ENCODE results near the gene MAPK10. TPM values are rescaled to one million over a fixed set of nuclear protein-coding genes. Genes with fewer than 3 reads are reported as not detected.
"Not testable (repeated sequence)": the region's sequence is repeated elsewhere in the genome, so short reads cannot be mapped to it uniquely, and the experiment has no call there.

Gene MAPK10
- polyA plus RNA-seq, 1 donor = 18.9 TPM

DNA sequence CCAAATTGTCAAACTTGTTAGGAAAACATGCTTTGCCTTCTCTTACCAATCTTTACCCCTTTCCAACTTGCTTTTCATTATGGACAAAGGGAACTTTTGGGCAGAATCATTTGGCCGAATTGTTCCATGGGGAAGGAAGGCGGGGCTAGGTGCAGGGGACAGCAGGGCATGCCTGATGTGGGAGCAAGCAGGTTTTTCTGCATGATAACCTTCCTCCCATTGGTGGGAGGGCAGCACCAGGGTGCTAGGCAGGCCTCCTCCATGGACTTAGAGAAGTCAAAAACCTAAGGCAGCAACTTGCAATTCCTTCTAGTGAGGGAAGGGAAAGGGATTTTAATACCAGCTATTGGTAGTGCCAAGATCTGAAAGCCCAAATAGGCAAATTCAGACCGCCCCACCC is 260.5 kb downstream of the MAPK10 start:
- Histone ChIP-seq H3K27me3 (ENCODE audit: control insufficient read depth, insufficient read depth, low read length) (no peaks in the 10 kb centered on the region), H3K4me3 (ENCODE audit: low read length) (no peak overlapping the region), H3K9me3 (ENCODE audit: control insufficient read depth, low read depth, low read length) (no peaks in the 10 kb centered on the region), H3K36me3 (ENCODE audit: control insufficient read depth, insufficient read depth, low read length) (no peaks in the 10 kb centered on the region), H3K4me1 (ENCODE audit: control insufficient read depth, insufficient read depth, low read length) (no peaks in the 10 kb centered on the region), H3K27ac (ENCODE audit: low read length) (no peak overlapping the region)
- WGBS (ENCODE audit: insufficient coverage, low lambda C conversion rate) = no CpG with 5 or more reads among the region's 3 CpGs
- no peak for DNase-seq

DNA sequence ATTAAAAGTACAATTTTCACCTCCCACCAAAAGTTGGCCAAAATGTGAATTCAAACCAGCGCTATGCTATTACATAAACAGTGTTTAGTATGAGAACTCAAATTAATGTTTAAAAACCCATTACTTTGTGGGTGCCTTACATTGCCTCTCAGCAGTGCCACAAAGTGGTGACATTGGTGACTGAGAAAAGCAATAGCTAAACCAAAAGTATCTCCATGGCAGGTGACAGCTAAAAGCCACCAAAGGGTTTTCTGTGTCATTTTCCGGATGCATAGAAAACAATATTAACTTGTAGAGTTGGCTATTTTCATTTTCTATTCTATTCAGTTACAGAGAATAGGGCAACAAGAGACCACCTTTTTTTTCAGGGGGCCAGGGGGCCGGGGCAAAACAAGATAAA is 261.2 kb downstream of the MAPK10 start:
- Histone ChIP-seq H3K36me3 (ENCODE audit: control insufficient read depth, insufficient read depth, low read length) (no peaks in the 10 kb centered on the region), H3K4me1 (ENCODE audit: control insufficient read depth, insufficient read depth, low read length) (no peaks in the 10 kb centered on the region), H3K4me3 (ENCODE audit: low read length) (no peak overlapping the region), H3K27ac (ENCODE audit: low read length) (no peak overlapping the region), H3K27me3 (ENCODE audit: control insufficient read depth, insufficient read depth, low read length) (no peaks in the 10 kb centered on the region), H3K9me3 (ENCODE audit: control insufficient read depth, low read depth, low read length) (no peaks in the 10 kb centered on the region)
- DNase-seq = no peak
- 33% methylated on average over 1 of the region's 3 CpGs for WGBS (ENCODE audit: insufficient coverage, low lambda C conversion rate)

DNA sequence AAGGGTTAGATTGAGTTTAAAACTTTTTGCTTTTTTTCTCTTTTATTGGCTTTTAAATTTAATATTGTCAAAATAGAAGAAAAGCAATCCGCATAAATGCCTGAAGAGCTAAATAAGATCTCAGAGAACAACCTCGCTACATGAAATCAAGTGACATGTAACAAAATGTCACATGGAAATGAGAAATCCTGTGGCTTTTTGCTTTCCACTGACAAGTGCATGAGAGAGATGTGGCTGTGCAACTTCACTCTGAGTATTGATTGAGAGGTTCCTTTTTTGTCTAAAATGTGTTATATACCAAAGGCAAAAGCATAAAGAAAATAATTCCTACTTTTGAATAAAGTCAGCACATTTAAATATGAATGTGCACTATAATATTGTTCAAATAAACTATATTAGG is 263.5 kb downstream of the MAPK10 start:
- Histone ChIP-seq H3K27me3 (ENCODE audit: control insufficient read depth, insufficient read depth, low read length) (no peaks in the 10 kb centered on the region), H3K36me3 (ENCODE audit: control insufficient read depth, insufficient read depth, low read length) (no peaks in the 10 kb centered on the region), H3K9me3 (ENCODE audit: control insufficient read depth, low read depth, low read length) (no peaks in the 10 kb centered on the region), H3K4me1 (ENCODE audit: control insufficient read depth, insufficient read depth, low read length) (no peaks in the 10 kb centered on the region), H3K27ac (ENCODE audit: low read length) (no peak overlapping the region), H3K4me3 (ENCODE audit: low read length) (no peak overlapping the region)
- DNase-seq = no peak
- no CpG with 5 or more reads among the region's 2 CpGs for WGBS (ENCODE audit: insufficient coverage, low lambda C conversion rate)

DNA sequence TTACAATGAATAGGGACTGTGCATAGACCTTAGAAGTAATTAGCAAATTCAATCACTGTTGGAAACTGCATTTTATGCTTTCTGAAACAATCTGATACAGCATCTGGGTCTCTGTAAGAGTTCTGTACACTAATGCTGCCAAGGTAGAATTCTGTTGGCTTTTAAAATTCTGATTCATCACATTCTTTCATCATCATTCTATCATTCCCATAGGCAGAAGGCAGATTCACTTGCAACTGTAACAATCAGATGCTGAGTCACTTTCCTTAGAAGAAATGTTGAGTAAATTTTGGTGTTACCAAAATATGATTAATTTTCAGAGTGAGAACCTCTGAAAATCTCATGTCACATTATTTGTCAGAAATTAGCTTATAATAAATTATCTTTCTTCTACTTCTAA is 267.2 kb downstream of the MAPK10 start:
- H3K27ac ChIP-seq (ENCODE audit: low read length) = no peak overlapping the region
- H3K27me3 ChIP-seq (ENCODE audit: control insufficient read depth, insufficient read depth, low read length) = no peaks in the 10 kb centered on the region
- no peaks in the 10 kb centered on the region for H3K9me3 ChIP-seq (ENCODE audit: control insufficient read depth, low read depth, low read length)
- DNase-seq = no peak
- H3K36me3 ChIP-seq (ENCODE audit: control insufficient read depth, insufficient read depth, low read length) = no peaks in the 10 kb centered on the region
- H3K4me3 ChIP-seq (ENCODE audit: low read length) = no peak overlapping the region
- no peaks in the 10 kb centered on the region for H3K4me1 ChIP-seq (ENCODE audit: control insufficient read depth, insufficient read depth, low read length)

DNA sequence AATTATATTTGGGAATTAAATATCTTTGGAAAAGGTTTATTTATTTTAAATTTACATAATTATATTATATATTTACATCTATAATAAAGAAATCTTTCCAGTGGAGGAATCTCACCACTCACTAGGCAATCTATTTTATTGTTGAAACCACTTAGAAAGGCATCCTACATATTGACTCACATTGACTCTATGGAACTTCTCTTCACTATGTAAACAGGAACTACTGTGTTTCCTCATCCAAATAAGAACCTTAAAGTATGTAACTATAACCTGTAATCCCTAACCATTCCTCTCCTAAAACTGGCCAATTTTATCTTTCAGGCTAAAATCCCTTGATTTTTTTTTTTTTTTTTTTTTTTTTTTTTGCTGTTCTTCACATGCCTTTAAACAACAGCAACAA is 268.7 kb downstream of the MAPK10 start:
- Histone ChIP-seq H3K36me3 (ENCODE audit: control insufficient read depth, insufficient read depth, low read length) (no peaks in the 10 kb centered on the region), H3K4me1 (ENCODE audit: control insufficient read depth, insufficient read depth, low read length) (no peaks in the 10 kb centered on the region), H3K27ac (ENCODE audit: low read length) (no peak overlapping the region), H3K4me3 (ENCODE audit: low read length) (no peak overlapping the region), H3K27me3 (ENCODE audit: control insufficient read depth, insufficient read depth, low read length) (no peaks in the 10 kb centered on the region), H3K9me3 (ENCODE audit: control insufficient read depth, low read depth, low read length) (no peaks in the 10 kb centered on the region)
- no peak for DNase-seq

DNA sequence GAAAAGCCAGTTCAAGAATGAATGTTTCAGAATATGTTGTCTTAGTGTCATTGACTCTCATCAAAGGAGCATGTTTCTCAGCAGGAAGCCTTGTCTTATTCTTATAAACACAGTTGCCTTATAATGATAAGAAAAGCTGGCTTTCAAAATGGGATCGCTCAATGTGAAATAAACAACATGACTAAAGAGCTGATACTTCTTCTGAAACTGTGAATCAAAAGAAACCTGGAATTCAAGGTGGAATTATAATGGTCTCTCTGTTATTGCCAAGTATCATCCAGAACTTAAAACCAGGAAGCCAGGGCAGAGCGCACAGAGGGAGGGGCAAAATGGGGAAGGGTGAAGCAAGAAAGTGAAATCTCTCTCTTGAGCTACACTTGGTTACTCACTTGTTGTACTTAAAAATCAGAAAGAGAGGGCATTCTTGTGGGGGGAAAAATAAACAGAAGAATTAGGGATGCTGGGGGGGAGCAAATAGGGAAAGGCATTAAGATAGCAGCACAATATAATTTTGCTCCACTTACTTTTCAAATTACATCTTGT is 270.0 kb downstream of the MAPK10 start:
- WGBS (ENCODE audit: insufficient coverage, low lambda C conversion rate) = 80% methylated on average over 1 of the region's 2 CpGs

DNA sequence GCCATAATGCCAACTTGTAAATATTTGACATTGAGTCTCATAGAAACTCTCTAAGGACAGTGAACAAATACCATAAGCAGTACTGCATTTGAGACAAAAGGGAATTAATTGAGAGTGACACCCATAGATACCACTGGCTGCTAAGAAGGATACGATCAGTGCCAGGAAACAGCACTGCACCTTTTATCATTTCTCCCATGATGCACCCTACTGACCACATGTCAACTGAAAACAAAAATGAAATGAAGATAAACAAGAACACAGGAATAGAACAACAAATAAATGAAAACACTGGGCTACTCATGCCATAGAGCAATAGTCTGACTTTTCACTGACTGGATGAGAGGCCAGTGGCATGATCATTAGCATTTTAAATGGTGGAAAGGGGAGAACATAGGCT is 270.8 kb downstream of the MAPK10 start:
- no peaks in the 10 kb centered on the region for H3K4me1 ChIP-seq (ENCODE audit: control insufficient read depth, insufficient read depth, low read length)
- no peak overlapping the region for H3K27ac ChIP-seq (ENCODE audit: low read length)
- DNase-seq = no peak
- H3K36me3 ChIP-seq (ENCODE audit: control insufficient read depth, insufficient read depth, low read length) = no peaks in the 10 kb centered on the region
- no peaks in the 10 kb centered on the region for H3K9me3 ChIP-seq (ENCODE audit: control insufficient read depth, low read depth, low read length)
- no peaks in the 10 kb centered on the region for H3K27me3 ChIP-seq (ENCODE audit: control insufficient read depth, insufficient read depth, low read length)
- WGBS (ENCODE audit: insufficient coverage, low lambda C conversion rate) = no CpG with 5 or more reads among the region's 1 CpG
- no peak overlapping the region for H3K4me3 ChIP-seq (ENCODE audit: low read length)

More for the DNA sequence above, 270.0 kb downstream of the MAPK10 start:
- H3K4me3 ChIP-seq (ENCODE audit: low read length) = no peak overlapping the region
- H3K27ac ChIP-seq (ENCODE audit: low read length) = no peak overlapping the region
- no peaks in the 10 kb centered on the region for H3K9me3 ChIP-seq (ENCODE audit: control insufficient read depth, low read depth, low read length)
- H3K4me1 ChIP-seq (ENCODE audit: control insufficient read depth, insufficient read depth, low read length) = no peaks in the 10 kb centered on the region
- no peak for DNase-seq
- H3K36me3 ChIP-seq (ENCODE audit: control insufficient read depth, insufficient read depth, low read length) = no peaks in the 10 kb centered on the region
- H3K27me3 ChIP-seq (ENCODE audit: control insufficient read depth, insufficient read depth, low read length) = no peaks in the 10 kb centered on the region

DNA sequence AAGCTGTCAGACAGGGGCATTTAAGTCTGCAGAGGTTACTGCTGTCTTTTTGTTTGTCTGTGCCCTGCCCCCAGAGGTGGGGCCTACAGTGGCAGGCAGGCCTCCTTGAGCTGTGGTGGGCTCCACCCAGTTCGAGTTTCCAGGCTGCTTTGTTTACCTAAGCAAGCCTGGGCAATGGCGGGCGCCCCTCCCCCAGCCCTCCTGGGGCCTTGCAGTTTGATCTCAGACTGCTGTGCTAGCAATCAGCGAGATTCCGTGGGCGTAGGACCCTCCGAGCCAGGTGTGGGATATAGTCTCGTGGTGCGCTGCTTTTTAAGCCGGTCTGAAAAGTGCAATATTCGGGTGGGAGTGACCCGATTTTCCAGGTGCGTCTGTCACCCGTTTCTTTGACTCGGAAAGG is 284.1 kb downstream of the MAPK10 start:
- not testable (repeated sequence) for H3K27ac ChIP-seq (ENCODE audit: low read length); H3K27me3 ChIP-seq (ENCODE audit: control insufficient read depth, insufficient read depth, low read length); DNase-seq; H3K4me3 ChIP-seq (ENCODE audit: low read length); H3K36me3 ChIP-seq (ENCODE audit: control insufficient read depth, insufficient read depth, low read length); H3K9me3 ChIP-seq (ENCODE audit: control insufficient read depth, low read depth, low read length); H3K4me1 ChIP-seq (ENCODE audit: control insufficient read depth, insufficient read depth, low read length)
- no CpG with 5 or more reads among the region's 15 CpGs for WGBS (ENCODE audit: insufficient coverage, low lambda C conversion rate)

DNA sequence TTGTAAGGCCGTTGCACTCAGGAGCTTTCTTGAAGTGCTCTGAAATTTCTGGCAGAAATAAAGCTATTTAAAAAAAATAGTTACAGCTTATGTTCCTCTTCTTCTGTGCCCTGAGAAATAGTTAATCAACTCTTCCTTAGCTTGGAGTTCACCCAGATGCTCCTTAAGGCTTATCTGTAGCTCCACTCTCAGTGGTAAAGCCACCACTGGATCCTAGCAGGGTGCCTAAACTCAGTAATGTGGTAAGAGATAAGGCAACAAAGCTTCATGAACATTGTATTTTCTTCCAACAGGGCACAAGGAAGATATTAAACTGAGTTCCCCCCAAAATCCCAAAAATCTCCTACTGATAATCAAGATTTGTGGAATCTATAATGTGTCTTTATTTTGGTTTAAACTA is 299.5 kb downstream of the MAPK10 start:
- H3K4me3 ChIP-seq (ENCODE audit: low read length) = no peak overlapping the region
- H3K4me1 ChIP-seq (ENCODE audit: control insufficient read depth, insufficient read depth, low read length) = no peaks in the 10 kb centered on the region
- H3K27ac ChIP-seq (ENCODE audit: low read length) = no peak overlapping the region
- WGBS (ENCODE audit: insufficient coverage, low lambda C conversion rate) = no CpG with 5 or more reads among the region's 1 CpG
- H3K36me3 ChIP-seq (ENCODE audit: control insufficient read depth, insufficient read depth, low read length) = no peaks in the 10 kb centered on the region
- no peaks in the 10 kb centered on the region for H3K9me3 ChIP-seq (ENCODE audit: control insufficient read depth, low read depth, low read length)
- no peak for DNase-seq
- no peaks in the 10 kb centered on the region for H3K27me3 ChIP-seq (ENCODE audit: control insufficient read depth, insufficient read depth, low read length)

DNA sequence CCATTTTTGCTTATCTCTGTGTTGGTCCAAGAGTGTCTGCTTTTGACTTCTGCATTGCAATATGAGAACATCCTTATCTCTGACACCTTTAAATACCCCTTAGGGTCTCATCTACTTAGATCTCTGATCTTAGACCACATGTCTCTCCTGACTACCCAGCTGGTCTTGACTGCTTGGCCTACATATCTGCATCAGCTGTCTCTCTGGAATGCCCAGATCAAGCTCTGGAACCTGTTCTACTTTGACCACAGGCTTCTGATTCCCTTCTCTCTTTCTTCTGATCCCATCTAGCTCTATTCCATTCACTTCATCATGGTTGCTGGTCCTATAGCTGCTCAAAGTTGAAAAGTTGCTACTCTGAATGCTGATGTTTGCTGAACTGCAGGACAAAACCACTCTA is 301.2 kb downstream of the MAPK10 start:
- H3K27me3 ChIP-seq (ENCODE audit: control insufficient read depth, insufficient read depth, low read length) = no peaks in the 10 kb centered on the region
- no peaks in the 10 kb centered on the region for H3K36me3 ChIP-seq (ENCODE audit: control insufficient read depth, insufficient read depth, low read length)
- no peaks in the 10 kb centered on the region for H3K9me3 ChIP-seq (ENCODE audit: control insufficient read depth, low read depth, low read length)
- H3K4me3 ChIP-seq (ENCODE audit: low read length) = no peak overlapping the region
- no peak overlapping the region for H3K27ac ChIP-seq (ENCODE audit: low read length)
- DNase-seq = no peak
- no peaks in the 10 kb centered on the region for H3K4me1 ChIP-seq (ENCODE audit: control insufficient read depth, insufficient read depth, low read length)

DNA sequence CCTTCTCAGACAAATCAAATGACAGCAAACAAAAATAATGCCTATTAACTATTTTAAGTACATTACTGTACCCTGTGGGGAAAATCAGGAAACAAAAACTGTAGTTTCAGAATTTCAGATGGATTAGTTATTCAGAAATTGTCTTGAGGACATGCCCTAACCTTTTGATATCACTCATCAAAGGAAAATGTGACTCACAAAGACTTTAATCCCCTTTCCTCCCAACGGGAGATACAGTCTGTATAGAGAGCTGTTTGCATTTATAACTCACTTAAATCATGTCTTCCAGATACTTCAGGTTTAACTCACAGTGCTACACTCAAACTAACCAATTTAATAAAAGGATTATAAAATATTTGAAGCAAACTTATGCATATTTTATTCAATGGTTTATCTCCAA is 304.0 kb downstream of the MAPK10 start:
- Histone ChIP-seq H3K27me3 (ENCODE audit: control insufficient read depth, insufficient read depth, low read length) (no peaks in the 10 kb centered on the region), H3K4me3 (ENCODE audit: low read length) (no peak overlapping the region), H3K4me1 (ENCODE audit: control insufficient read depth, insufficient read depth, low read length) (no peaks in the 10 kb centered on the region), H3K9me3 (ENCODE audit: control insufficient read depth, low read depth, low read length) (no peaks in the 10 kb centered on the region), H3K36me3 (ENCODE audit: control insufficient read depth, insufficient read depth, low read length) (no peaks in the 10 kb centered on the region), H3K27ac (ENCODE audit: low read length) (no peak overlapping the region)
- no peak for DNase-seq
- WGBS (ENCODE audit: insufficient coverage, low lambda C conversion rate) = no CpG with 5 or more reads among the region's 1 CpG

Data from large intestine (tissue), 3 donors.